ENCODE results near the gene CCDC175. TPM values are rescaled to one million over a fixed set of nuclear protein-coding genes. Genes with fewer than 3 reads are reported as not detected.
A peak's percentile ranks its signal among the peaks of the same experiment; 100 is the strongest.

CCDC175 gene
- total RNA-seq (2014; rRNA removed; shearing (Covaris generic)), result 0.12 TPM in 1 of 2 replicates, not detected in the other
- polyA plus RNA-seq (2014; cell fraction: nucleus; rRNA removed), result 0.11 TPM in 1 of 2 replicates, not detected in the other

GRCh38 chr14:59576332-59577294 is at the start of gene CCDC175:
TSS of gene CCDC175 (minus strand) at chr14:59576812. CDS start at chr14:59576775, 37 bp downstream.
- peak; percentile 91 for DNase-seq (ENCODE audit: extremely low read depth, low read depth)

- DNase-seq (ENCODE audit: extremely low read depth, low read depth), result no peak
Measured at GRCh38 chr14:59622631-59623030, 46.0 kb upstream of the CCDC175 start.

GRCh38 chr14:59619061-59619460 is 42.4 kb upstream of the CCDC175 start:
- DNase-seq (ENCODE audit: extremely low read depth, low read depth), result no peak

- no peak for DNase-seq (ENCODE audit: extremely low read depth, low read depth)
Measured at GRCh38 chr14:59601056-59601455, 24.4 kb upstream of the CCDC175 start.

GRCh38 chr14:59600211-59600945 is 23.8 kb upstream of the CCDC175 start:
- DNase-seq (ENCODE audit: extremely low read depth, low read depth), result no peak

GRCh38 chr14:59595071-59595470 is 18.5 kb upstream of the CCDC175 start:
- no peak for DNase-seq (ENCODE audit: extremely low read depth, low read depth)

GRCh38 chr14:59591641-59592370 is 15.2 kb upstream of the CCDC175 start:
- DNase-seq (ENCODE audit: extremely low read depth, low read depth), result no peak

- no peak for DNase-seq (ENCODE audit: extremely low read depth, low read depth)
Measured at GRCh38 chr14:59588101-59588500, 11.5 kb upstream of the CCDC175 start.

- DNase-seq (ENCODE audit: extremely low read depth, low read depth), result peak; percentile 61
Measured at GRCh38 chr14:59585891-59586554, 9.4 kb upstream of the CCDC175 start.

GRCh38 chr14:59583755-59584154 is 7.1 kb upstream of the CCDC175 start:
- peak; percentile 25 for DNase-seq (ENCODE audit: extremely low read depth, low read depth)

GRCh38 chr14:59582845-59583509 is 6.4 kb upstream of the CCDC175 start:
- no peak for DNase-seq (ENCODE audit: extremely low read depth, low read depth)

GRCh38 chr14:59582161-59582560 is 5.5 kb upstream of the CCDC175 start:
- DNase-seq (ENCODE audit: extremely low read depth, low read depth), result no peak

- DNase-seq (ENCODE audit: extremely low read depth, low read depth), result no peak
Measured at GRCh38 chr14:59580911-59581310, 4.3 kb upstream of the CCDC175 start.

- DNase-seq (ENCODE audit: extremely low read depth, low read depth), result no peak
Measured at GRCh38 chr14:59570122-59570521, 6.5 kb downstream of the CCDC175 start.

GRCh38 chr14:59566725-59567124 is 9.9 kb downstream of the CCDC175 start:
- DNase-seq (ENCODE audit: extremely low read depth, low read depth), result no peak

- DNase-seq (ENCODE audit: extremely low read depth, low read depth), result no peak
Measured at GRCh38 chr14:59566296-59566695, 10.3 kb downstream of the CCDC175 start.

- no peak for DNase-seq (ENCODE audit: extremely low read depth, low read depth)
Measured at GRCh38 chr14:59565087-59565486, 11.5 kb downstream of the CCDC175 start.

GRCh38 chr14:59564366-59564765 is 12.2 kb downstream of the CCDC175 start:
- DNase-seq (ENCODE audit: extremely low read depth, low read depth), result no peak

- DNase-seq (ENCODE audit: extremely low read depth, low read depth), result no peak
Measured at GRCh38 chr14:59547310-59547709, 29.3 kb downstream of the CCDC175 start.

GRCh38 chr14:59543873-59544272 is 32.7 kb downstream of the CCDC175 start:
- no peak for DNase-seq (ENCODE audit: extremely low read depth, low read depth)
